ENCODE results near the gene OGN.

OGN gene

DNA sequence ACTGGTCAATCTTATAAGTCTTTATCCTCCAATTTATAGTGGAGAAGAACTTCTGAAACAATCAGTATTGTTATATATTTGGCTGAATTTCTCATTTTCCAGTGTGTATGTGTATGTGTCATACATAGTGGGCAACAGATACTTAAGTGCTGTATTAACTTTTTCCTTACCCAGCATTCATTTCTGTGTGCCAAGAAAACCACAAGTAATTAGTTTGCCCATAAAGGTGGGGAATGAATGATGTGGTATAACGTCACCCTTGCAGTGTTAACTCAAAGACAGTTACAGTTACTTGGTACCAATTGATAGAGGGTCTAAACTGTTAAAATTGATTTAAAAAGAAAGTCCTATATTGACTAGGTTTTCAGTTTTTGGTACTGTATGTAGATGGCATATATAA is 2.0 kb downstream of the OGN start:
- H3K4me1 ChIP-seq (ENCODE audit: control insufficient read depth, low read length) = peaks cover 16% of the 10 kb centered on the region
- no peaks in the 10 kb centered on the region for H3K79me2 ChIP-seq (ENCODE audit: control insufficient read depth, low read length)
- no peaks in the 10 kb centered on the region for H3K27me3 ChIP-seq (ENCODE audit: control insufficient read depth, low read length)
- H3K9me2 ChIP-seq (replicated peaks; ENCODE audit: control insufficient read depth, low read length) = no peaks in the 10 kb centered on the region
- no peaks in the 10 kb centered on the region for H3K36me3 ChIP-seq (ENCODE audit: control insufficient read depth, low read length)
- H3K9me3 ChIP-seq (ENCODE audit: control insufficient read depth, insufficient read depth, low read length) = no peaks in the 10 kb centered on the region
- no peak overlapping the region for H3K4me3 ChIP-seq (ENCODE audit: low read length)
- H3K27ac ChIP-seq (ENCODE audit: low read depth, low read length) = no peak overlapping the region
- no peak overlapping the region for H3K4me2 ChIP-seq (ENCODE audit: low read length)
- no peaks in the 10 kb centered on the region for H4K20me1 ChIP-seq (ENCODE audit: control insufficient read depth, insufficient read depth, low read depth, low read length)
- H3F3A ChIP-seq (ENCODE audit: control insufficient read depth, insufficient read depth) = no peaks in the 10 kb centered on the region
- no peak for TF ChIP-seq EZH2phosphoT487 (IDR thresholded peaks at IDR 0.05; ENCODE audit: borderline replicate concordance, low read length)
- TF ChIP-seq, protein P1, sequence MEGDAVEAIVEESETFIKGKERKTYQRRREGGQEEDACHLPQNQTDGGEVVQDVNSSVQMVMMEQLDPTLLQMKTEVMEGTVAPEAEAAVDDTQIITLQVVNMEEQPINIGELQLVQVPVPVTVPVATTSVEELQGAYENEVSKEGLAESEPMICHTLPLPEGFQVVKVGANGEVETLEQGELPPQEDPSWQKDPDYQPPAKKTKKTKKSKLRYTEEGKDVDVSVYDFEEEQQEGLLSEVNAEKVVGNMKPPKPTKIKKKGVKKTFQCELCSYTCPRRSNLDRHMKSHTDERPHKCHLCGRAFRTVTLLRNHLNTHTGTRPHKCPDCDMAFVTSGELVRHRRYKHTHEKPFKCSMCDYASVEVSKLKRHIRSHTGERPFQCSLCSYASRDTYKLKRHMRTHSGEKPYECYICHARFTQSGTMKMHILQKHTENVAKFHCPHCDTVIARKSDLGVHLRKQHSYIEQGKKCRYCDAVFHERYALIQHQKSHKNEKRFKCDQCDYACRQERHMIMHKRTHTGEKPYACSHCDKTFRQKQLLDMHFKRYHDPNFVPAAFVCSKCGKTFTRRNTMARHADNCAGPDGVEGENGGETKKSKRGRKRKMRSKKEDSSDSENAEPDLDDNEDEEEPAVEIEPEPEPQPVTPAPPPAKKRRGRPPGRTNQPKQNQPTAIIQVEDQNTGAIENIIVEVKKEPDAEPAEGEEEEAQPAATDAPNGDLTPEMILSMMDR (IDR thresholded peaks at IDR 0.05; ENCODE audit: low read depth, low read length, poor library complexity, severe bottlenecking) = no peak

DNA sequence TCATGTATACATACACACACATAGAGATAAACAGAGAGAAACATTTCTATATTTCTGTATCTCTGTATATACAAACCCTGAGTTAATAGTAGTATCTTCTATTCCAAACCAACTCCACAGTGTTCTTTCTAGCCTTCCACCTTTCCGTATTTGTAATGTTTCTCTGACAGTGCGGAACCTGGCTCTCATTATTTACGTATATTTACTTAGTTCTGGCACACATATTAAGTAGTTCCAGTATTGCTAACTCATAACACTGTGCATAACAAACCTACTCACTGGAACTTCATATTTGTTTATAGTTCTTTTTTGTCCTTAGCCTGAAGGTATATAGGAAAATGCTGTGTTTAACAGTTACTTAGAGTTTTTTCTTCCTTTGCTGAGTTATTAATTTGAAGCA is 6.5 kb downstream of the OGN start:
- Histone ChIP-seq H3K4me2 (ENCODE audit: low read length) (no peak overlapping the region), H3F3A (ENCODE audit: control insufficient read depth, insufficient read depth) (peaks cover under 1% of the 10 kb centered on the region; the same call in 1 of the 2 replicates), H4K20me1 (ENCODE audit: control insufficient read depth, insufficient read depth, low read depth, low read length) (no peaks in the 10 kb centered on the region), H3K9me3 (ENCODE audit: control insufficient read depth, insufficient read depth, low read length) (no peaks in the 10 kb centered on the region), H3K36me3 (ENCODE audit: control insufficient read depth, low read length) (no peaks in the 10 kb centered on the region), H3K4me3 (ENCODE audit: low read length) (no peak overlapping the region), H3K4me1 (ENCODE audit: control insufficient read depth, low read length) (no peaks in the 10 kb centered on the region), H3K9me2 (replicated peaks; ENCODE audit: control insufficient read depth, low read length) (no peaks in the 10 kb centered on the region), H3K27ac (ENCODE audit: low read depth, low read length) (no peak overlapping the region), H3K79me2 (ENCODE audit: control insufficient read depth, low read length) (no peaks in the 10 kb centered on the region), H3K27me3 (ENCODE audit: control insufficient read depth, low read length) (no peaks in the 10 kb centered on the region)
- TF ChIP-seq EZH2phosphoT487 (IDR thresholded peaks at IDR 0.05; ENCODE audit: borderline replicate concordance, low read length) = no peak
- TF ChIP-seq, protein P1 (IDR thresholded peaks at IDR 0.05; ENCODE audit: low read depth, low read length, poor library complexity, severe bottlenecking) = no peak

DNA sequence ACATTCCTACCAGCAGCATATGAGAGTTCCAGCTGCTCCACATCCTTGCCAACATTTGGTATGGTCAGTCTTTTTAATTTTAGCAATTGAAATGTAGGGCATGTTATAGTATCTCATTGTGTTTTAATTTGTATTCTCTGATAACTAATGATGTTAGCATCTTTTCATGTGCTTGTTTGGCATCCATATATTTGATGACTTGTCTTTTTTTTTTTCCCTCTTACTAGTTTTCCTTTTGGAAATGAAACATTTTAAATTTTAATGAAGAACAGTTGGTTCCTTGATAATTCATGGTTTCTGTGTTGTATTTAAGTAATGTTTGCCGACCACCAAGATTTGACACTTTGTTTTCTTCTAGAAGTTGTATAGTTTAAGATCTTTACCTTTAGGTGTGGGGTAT is 8.8 kb downstream of the OGN start:
- H3K4me3 ChIP-seq (ENCODE audit: low read length) = no peak overlapping the region
- H3K27me3 ChIP-seq (ENCODE audit: control insufficient read depth, low read length) = no peaks in the 10 kb centered on the region
- no peaks in the 10 kb centered on the region for H4K20me1 ChIP-seq (ENCODE audit: control insufficient read depth, insufficient read depth, low read depth, low read length)
- H3K9me3 ChIP-seq (ENCODE audit: control insufficient read depth, insufficient read depth, low read length) = no peaks in the 10 kb centered on the region
- H3K27ac ChIP-seq (ENCODE audit: low read depth, low read length) = no peak overlapping the region
- H3K4me1 ChIP-seq (ENCODE audit: control insufficient read depth, low read length) = no peaks in the 10 kb centered on the region
- H3K4me2 ChIP-seq (ENCODE audit: low read length) = no peak overlapping the region
- peaks cover 4% of the 10 kb centered on the region; the same call in 1 of the 2 replicates for H3F3A ChIP-seq (ENCODE audit: control insufficient read depth, insufficient read depth)
- no peaks in the 10 kb centered on the region for H3K79me2 ChIP-seq (ENCODE audit: control insufficient read depth, low read length)
- TF ChIP-seq, protein P1 (IDR thresholded peaks at IDR 0.05; ENCODE audit: low read depth, low read length, poor library complexity, severe bottlenecking) = no peak
- no peak for TF ChIP-seq EZH2phosphoT487 (IDR thresholded peaks at IDR 0.05; ENCODE audit: borderline replicate concordance, low read length)
- H3K36me3 ChIP-seq (ENCODE audit: control insufficient read depth, low read length) = no peaks in the 10 kb centered on the region
- no peaks in the 10 kb centered on the region for H3K9me2 ChIP-seq (replicated peaks; ENCODE audit: control insufficient read depth, low read length)

All from DOHH2 (cell line).